ENCODE measurements around the gene NOS1AP.

Gene NOS1AP

GRCh38 chr1:162083273-162083672 lies 13.8 kb downstream of the NOS1AP start:
- H3K36me3 ChIP-seq, result no peaks in the 10 kb centered on the region
- H3K4me1 ChIP-seq, result no peaks in the 10 kb centered on the region
- no peaks in the 10 kb centered on the region for H3K27me3 ChIP-seq
- H4K20me1 ChIP-seq, result no peaks in the 10 kb centered on the region
- TF ChIP-seq Cebpa-rat (IDR thresholded peaks at IDR 0.05), result no peak
- no peak overlapping the region for H3K4me2 ChIP-seq
- H3K4me3 ChIP-seq, result no peak overlapping the region
- no peak overlapping the region for H3K27ac ChIP-seq
- peaks cover 14% of the 10 kb centered on the region for H3K9me3 ChIP-seq
- no peak overlapping the region for H3K9ac ChIP-seq

DNA sequence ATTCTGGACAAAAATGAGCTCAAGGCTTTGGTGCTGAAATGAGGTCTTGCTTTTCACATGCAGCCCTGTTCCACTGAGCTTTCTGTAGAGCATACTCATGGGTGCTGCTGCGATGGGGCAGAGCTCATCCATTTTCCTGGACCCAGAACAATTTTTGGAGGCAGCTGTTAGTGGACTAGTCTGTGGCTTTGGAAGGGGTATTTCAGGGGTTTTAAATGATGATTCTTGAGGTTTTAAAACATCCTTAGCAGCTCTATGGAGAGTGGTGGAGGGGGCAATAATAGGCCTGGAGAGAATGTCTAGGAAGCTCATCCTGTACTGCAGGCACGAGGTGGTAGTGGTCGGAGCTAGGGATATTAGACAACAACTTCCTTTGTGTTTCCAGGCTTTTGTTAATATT lies 16.5 kb downstream of the NOS1AP start:
- H3K4me2 ChIP-seq, result no peak overlapping the region
- no peak overlapping the region for H3K9ac ChIP-seq
- H3K36me3 ChIP-seq, result no peaks in the 10 kb centered on the region
- no peak overlapping the region for H3K4me3 ChIP-seq
- H3K27ac ChIP-seq, result no peak overlapping the region
- H3K27me3 ChIP-seq, result no peaks in the 10 kb centered on the region
- no peaks in the 10 kb centered on the region for H4K20me1 ChIP-seq
- no peaks in the 10 kb centered on the region for H3K4me1 ChIP-seq
- TF ChIP-seq Cebpa-rat (IDR thresholded peaks at IDR 0.05), result no peak
- H3K9me3 ChIP-seq, result peaks cover 14% of the 10 kb centered on the region

- TF ChIP-seq Cebpa-rat (IDR thresholded peaks at IDR 0.05), result no peak
- H3K36me3 ChIP-seq, result no peaks in the 10 kb centered on the region
- H3K27me3 ChIP-seq, result no peaks in the 10 kb centered on the region
- H3K4me3 ChIP-seq, result no peak overlapping the region
- no peaks in the 10 kb centered on the region for H3K4me1 ChIP-seq
- peaks cover 14% of the 10 kb centered on the region for H3K9me3 ChIP-seq
- H3K27ac ChIP-seq, result no peak overlapping the region
- H4K20me1 ChIP-seq, result no peaks in the 10 kb centered on the region
- no peak overlapping the region for H3K9ac ChIP-seq
- no peak overlapping the region for H3K4me2 ChIP-seq
Measured at GRCh38 chr1:162087111-162087510, 17.6 kb downstream of the NOS1AP start.

DNA sequence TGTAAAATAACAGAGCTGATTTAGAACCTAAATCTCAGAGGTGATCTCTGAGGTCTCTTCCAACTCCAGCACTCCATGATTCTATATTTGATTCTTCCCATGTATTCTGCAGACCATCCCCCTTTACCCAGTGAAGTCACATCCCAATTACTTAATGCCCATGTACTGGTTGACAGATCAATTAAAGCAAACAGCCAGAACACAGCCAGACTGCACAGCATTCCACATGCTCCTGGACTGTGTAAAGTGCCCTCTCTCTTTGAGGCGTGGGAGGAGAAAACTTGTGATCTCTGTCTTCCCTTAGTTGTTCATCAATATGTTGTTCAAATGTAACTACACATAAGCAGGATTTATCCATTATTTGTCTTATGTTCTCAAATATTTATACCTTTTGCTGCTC lies 18.1 kb downstream of the NOS1AP start:
- Histone ChIP-seq H3K27me3 (no peaks in the 10 kb centered on the region), H3K4me3 (no peak overlapping the region), H3K9ac (no peak overlapping the region), H4K20me1 (no peaks in the 10 kb centered on the region), H3K27ac (no peak overlapping the region), H3K4me1 (no peaks in the 10 kb centered on the region), H3K36me3 (no peaks in the 10 kb centered on the region), H3K9me3 (peaks cover 14% of the 10 kb centered on the region), H3K4me2 (no peak overlapping the region)
- TF ChIP-seq Cebpa-rat (IDR thresholded peaks at IDR 0.05), result no peak

DNA sequence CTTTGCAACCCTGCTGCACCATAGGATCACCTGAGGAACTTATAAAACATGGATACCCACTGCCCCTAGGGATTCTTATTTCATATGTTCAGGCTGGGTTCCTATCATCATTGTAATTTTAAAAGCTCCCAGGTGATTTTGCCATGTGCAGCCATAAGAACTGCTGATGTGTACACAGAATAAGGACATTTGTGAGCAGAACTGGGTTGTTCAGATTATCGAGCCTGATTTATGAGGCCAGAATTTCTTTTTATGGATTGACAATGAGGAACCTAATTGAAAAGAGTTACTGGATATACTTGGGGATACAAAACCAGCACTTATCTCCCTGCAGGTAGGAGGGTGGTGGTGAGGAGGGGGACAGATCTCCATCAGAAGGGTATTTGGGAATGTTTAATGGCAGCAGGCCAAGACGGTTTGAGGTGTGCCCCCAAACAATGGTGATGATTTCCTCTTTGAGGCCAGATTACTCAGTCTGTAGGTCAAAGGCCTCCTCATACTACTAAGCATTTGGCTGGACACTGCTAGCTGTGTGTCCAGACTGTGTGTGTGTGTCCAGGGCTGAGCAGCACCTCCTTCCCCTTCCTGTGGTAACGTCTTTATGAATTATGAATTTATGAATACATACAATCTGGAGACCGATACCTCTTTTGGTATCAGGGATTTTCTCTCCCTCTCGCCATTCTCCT lies 18.9 kb downstream of the NOS1AP start:
- no peaks in the 10 kb centered on the region for H4K20me1 ChIP-seq
- no peak overlapping the region for H3K27ac ChIP-seq
- H3K36me3 ChIP-seq, result no peaks in the 10 kb centered on the region
- H3K4me1 ChIP-seq, result no peaks in the 10 kb centered on the region
- no peak overlapping the region for H3K9ac ChIP-seq
- no peak for TF ChIP-seq Cebpa-rat (IDR thresholded peaks at IDR 0.05)
- H3K27me3 ChIP-seq, result no peaks in the 10 kb centered on the region
- H3K9me3 ChIP-seq, result peaks cover 11% of the 10 kb centered on the region
- H3K4me2 ChIP-seq, result no peak overlapping the region
- H3K4me3 ChIP-seq, result no peak overlapping the region

DNA sequence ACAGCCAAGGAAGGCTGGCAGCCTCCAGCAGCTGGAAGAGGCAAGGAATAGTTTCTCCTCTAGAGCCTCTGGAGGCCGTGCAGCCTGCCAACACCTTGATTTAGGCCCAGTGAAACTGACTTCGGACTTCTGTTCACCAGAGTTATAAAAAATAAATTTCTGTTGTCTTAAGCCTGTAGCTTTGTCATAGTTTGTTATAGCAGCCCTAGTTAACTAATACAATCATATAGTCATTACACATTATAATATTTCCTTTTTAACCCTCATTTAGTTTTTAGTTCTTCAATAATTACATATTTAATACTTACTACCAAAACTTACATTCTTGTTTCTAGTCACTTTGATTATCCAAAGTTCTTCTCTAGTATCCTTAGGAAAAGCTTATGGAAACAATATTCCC lies 20.3 kb downstream of the NOS1AP start:
- Histone ChIP-seq H3K27ac (no peak overlapping the region), H3K9me3 (no peaks in the 10 kb centered on the region), H3K4me2 (no peak overlapping the region), H4K20me1 (no peaks in the 10 kb centered on the region), H3K36me3 (no peaks in the 10 kb centered on the region), H3K4me3 (no peak overlapping the region), H3K4me1 (no peaks in the 10 kb centered on the region), H3K9ac (no peak overlapping the region), H3K27me3 (no peaks in the 10 kb centered on the region)
- TF ChIP-seq Cebpa-rat (IDR thresholded peaks at IDR 0.05), result no peak

GRCh38 chr1:162090378-162090777 lies 20.9 kb downstream of the NOS1AP start:
- Histone ChIP-seq H3K9ac (no peak overlapping the region), H3K27me3 (no peaks in the 10 kb centered on the region), H3K36me3 (no peaks in the 10 kb centered on the region), H3K4me1 (no peaks in the 10 kb centered on the region), H3K9me3 (no peaks in the 10 kb centered on the region), H3K27ac (no peak overlapping the region), H3K4me2 (no peak overlapping the region), H3K4me3 (no peak overlapping the region), H4K20me1 (no peaks in the 10 kb centered on the region)
- no peak for TF ChIP-seq Cebpa-rat (IDR thresholded peaks at IDR 0.05)

DNA sequence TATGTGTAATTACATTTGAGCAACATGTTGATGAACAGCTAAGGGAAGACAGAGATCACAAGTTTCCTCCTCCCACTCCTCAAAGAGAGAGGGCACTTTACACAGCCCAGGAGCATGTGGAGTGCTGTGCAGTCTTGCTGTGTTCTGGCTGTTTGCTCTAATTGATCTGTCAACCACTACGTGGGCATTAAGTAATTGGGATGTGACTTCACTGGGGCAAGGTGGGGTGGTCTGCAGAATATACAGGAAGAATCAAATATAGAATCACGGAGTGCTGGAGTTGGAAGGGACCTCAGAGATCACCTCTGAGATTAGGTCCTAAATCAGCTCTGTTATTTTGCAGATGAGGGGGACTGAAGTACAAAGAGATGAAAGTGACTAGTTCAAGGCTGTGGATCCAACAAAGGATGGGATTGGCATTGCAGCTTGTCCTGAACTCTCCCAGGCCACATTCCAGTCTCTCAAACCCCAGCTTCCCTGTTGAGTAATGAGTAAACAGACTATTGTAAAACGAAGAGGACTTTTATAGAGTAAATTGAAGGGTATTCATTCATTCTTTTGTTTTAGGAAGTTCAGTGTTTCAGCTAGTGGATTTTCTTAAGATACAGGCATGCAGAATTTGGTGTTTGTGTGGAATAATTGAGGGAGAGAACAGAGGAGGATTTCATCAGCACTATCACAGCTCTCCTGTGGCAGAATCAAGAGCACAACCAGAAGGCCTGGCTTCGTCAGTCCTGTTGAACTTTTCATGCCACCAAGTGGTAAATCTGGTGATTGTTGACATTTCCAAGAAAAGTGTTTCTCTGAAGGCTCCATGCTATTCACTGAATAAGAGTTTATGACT lies 22.4 kb downstream of the NOS1AP start:
- Histone ChIP-seq H3K9ac (no peak overlapping the region), H3K4me2 (no peak overlapping the region), H3K36me3 (no peaks in the 10 kb centered on the region), H3K27ac (no peak overlapping the region), H4K20me1 (no peaks in the 10 kb centered on the region), H3K9me3 (no peaks in the 10 kb centered on the region), H3K27me3 (no peaks in the 10 kb centered on the region), H3K4me3 (no peak overlapping the region), H3K4me1 (no peaks in the 10 kb centered on the region)
- TF ChIP-seq Cebpa-rat (IDR thresholded peaks at IDR 0.05), result no peak

- H3K36me3 ChIP-seq, result no peaks in the 10 kb centered on the region
- no peaks in the 10 kb centered on the region for H3K9me3 ChIP-seq
- H3K27me3 ChIP-seq, result no peaks in the 10 kb centered on the region
- no peak overlapping the region for H3K4me3 ChIP-seq
- no peak overlapping the region for H3K9ac ChIP-seq
- no peaks in the 10 kb centered on the region for H4K20me1 ChIP-seq
- no peak overlapping the region for H3K4me2 ChIP-seq
- no peaks in the 10 kb centered on the region for H3K4me1 ChIP-seq
- H3K27ac ChIP-seq, result no peak overlapping the region
- TF ChIP-seq Cebpa-rat (IDR thresholded peaks at IDR 0.05), result no peak
Measured at GRCh38 chr1:162093095-162093494, 23.6 kb downstream of the NOS1AP start.

GRCh38 chr1:162094271-162094670 lies 24.8 kb downstream of the NOS1AP start:
- TF ChIP-seq Cebpa-rat (IDR thresholded peaks at IDR 0.05), result no peak
- Histone ChIP-seq H3K9ac (no peak overlapping the region), H3K4me1 (no peaks in the 10 kb centered on the region), H3K27me3 (no peaks in the 10 kb centered on the region), H3K9me3 (no peaks in the 10 kb centered on the region), H3K4me2 (no peak overlapping the region), H3K27ac (no peak overlapping the region), H3K36me3 (no peaks in the 10 kb centered on the region), H4K20me1 (no peaks in the 10 kb centered on the region), H3K4me3 (no peak overlapping the region)
